Measurements from ENCODE around the gene KCNE3.

Gene KCNE3

DNA sequence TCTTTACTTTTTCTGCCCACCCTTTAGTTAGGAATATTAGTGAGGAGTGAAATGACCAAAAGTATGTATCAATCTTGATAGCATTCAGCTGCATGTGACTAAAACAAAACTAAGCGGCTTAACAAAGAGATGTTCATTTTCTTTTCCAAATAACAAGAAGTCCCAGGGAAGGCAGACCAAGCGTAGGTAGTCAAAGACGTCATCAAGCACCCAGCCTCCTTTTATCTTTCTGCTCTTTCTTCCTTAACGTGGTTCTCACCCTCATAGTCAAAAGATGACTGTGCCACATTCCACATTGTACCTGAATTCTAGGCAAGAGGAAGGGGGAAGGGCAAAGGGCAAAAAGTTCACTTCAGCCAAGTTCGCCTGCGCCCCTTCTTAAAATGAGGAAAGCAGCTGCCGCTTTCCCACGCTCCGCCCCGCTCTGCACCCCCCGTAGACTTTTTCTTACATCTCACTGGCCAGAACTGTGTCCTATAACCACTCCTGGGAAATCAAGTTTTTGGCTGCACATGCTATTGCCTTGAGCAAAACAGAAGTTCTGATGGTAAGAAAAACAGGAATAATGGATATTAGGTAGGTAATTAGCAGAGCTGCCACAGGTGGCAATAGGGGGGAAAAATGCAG lies 54.5 kb downstream of the KCNE3 start:
- Histone ChIP-seq H4K20me1 (ENCODE audit: insufficient read depth, low read length) (no peaks in the 10 kb centered on the region), H3K9me3 (ENCODE audit: insufficient read depth, low read length) (no peaks in the 10 kb centered on the region), H3K27ac (ENCODE audit: low read length) (no peak overlapping the region), H3K9ac (ENCODE audit: low read length) (no peak overlapping the region), H3K4me2 (ENCODE audit: low read length) (no peak overlapping the region), H3K36me3 (replicated peaks; ENCODE audit: low read depth, low read length) (no peaks in the 10 kb centered on the region), H3K79me2 (ENCODE audit: low read length) (no peaks in the 10 kb centered on the region), H2AFZ (ENCODE audit: low read depth, low read length) (no peak overlapping the region), H3K4me3 (ENCODE audit: low read length) (no peak overlapping the region), H3K4me1 (ENCODE audit: low read length) (no peaks in the 10 kb centered on the region), H3K27me3 (ENCODE audit: low read depth, low read length) (peaks cover 20% of the 10 kb centered on the region)
- TF ChIP-seq, protein P1, sequence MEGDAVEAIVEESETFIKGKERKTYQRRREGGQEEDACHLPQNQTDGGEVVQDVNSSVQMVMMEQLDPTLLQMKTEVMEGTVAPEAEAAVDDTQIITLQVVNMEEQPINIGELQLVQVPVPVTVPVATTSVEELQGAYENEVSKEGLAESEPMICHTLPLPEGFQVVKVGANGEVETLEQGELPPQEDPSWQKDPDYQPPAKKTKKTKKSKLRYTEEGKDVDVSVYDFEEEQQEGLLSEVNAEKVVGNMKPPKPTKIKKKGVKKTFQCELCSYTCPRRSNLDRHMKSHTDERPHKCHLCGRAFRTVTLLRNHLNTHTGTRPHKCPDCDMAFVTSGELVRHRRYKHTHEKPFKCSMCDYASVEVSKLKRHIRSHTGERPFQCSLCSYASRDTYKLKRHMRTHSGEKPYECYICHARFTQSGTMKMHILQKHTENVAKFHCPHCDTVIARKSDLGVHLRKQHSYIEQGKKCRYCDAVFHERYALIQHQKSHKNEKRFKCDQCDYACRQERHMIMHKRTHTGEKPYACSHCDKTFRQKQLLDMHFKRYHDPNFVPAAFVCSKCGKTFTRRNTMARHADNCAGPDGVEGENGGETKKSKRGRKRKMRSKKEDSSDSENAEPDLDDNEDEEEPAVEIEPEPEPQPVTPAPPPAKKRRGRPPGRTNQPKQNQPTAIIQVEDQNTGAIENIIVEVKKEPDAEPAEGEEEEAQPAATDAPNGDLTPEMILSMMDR (IDR thresholded peaks at IDR 0.05; ENCODE audit: low read depth, low read length): no peak
- TF ChIP-seq EZH2phosphoT487 (IDR thresholded peaks at IDR 0.05; ENCODE audit: low read depth): no peak

GRCh38 chr11:74412321-74412720 lies 55.0 kb downstream of the KCNE3 start:
- no peaks in the 10 kb centered on the region for H3K36me3 ChIP-seq (replicated peaks; ENCODE audit: low read depth, low read length)
- no peak overlapping the region for H3K4me3 ChIP-seq (ENCODE audit: low read length)
- H3K4me2 ChIP-seq (ENCODE audit: low read length): no peak overlapping the region
- H2AFZ ChIP-seq (ENCODE audit: low read depth, low read length): no peak overlapping the region
- no peaks in the 10 kb centered on the region for H3K4me1 ChIP-seq (ENCODE audit: low read length)
- TF ChIP-seq EZH2phosphoT487 (IDR thresholded peaks at IDR 0.05; ENCODE audit: low read depth): no peak
- TF ChIP-seq, protein P1 (IDR thresholded peaks at IDR 0.05; ENCODE audit: low read depth, low read length): no peak
- H3K9me3 ChIP-seq (ENCODE audit: insufficient read depth, low read length): no peaks in the 10 kb centered on the region
- H3K27ac ChIP-seq (ENCODE audit: low read length): no peak overlapping the region
- H3K79me2 ChIP-seq (ENCODE audit: low read length): no peaks in the 10 kb centered on the region
- H4K20me1 ChIP-seq (ENCODE audit: insufficient read depth, low read length): no peaks in the 10 kb centered on the region
- no peak overlapping the region for H3K9ac ChIP-seq (ENCODE audit: low read length)
- H3K27me3 ChIP-seq (ENCODE audit: low read depth, low read length): peaks cover 21% of the 10 kb centered on the region

GRCh38 chr11:74409633-74410032 lies 57.7 kb downstream of the KCNE3 start:
- Histone ChIP-seq H3K9ac (ENCODE audit: low read length) (no peak overlapping the region), H3K27me3 (ENCODE audit: low read depth, low read length) (peaks cover 24% of the 10 kb centered on the region), H3K4me2 (ENCODE audit: low read length) (no peak overlapping the region), H3K79me2 (ENCODE audit: low read length) (no peaks in the 10 kb centered on the region), H3K4me1 (ENCODE audit: low read length) (no peaks in the 10 kb centered on the region), H3K27ac (ENCODE audit: low read length) (no peak overlapping the region), H3K9me3 (ENCODE audit: insufficient read depth, low read length) (no peaks in the 10 kb centered on the region), H3K36me3 (replicated peaks; ENCODE audit: low read depth, low read length) (no peaks in the 10 kb centered on the region), H2AFZ (ENCODE audit: low read depth, low read length) (no peak overlapping the region), H4K20me1 (ENCODE audit: insufficient read depth, low read length) (no peaks in the 10 kb centered on the region), H3K4me3 (ENCODE audit: low read length) (no peak overlapping the region)
- TF ChIP-seq EZH2phosphoT487 (IDR thresholded peaks at IDR 0.05; ENCODE audit: low read depth): no peak
- TF ChIP-seq, protein P1 (IDR thresholded peaks at IDR 0.05; ENCODE audit: low read depth, low read length): no peak
